ENCODE measurements around the gene DOCK4.

Gene DOCK4

GRCh38 chr7:111729483-111729882 is 476.7 kb downstream of the DOCK4 start:
- Histone ChIP-seq H3K27me3 (ENCODE audit: insufficient read depth, low read length, poor library complexity, severe bottlenecking) (no peaks in the 10 kb centered on the region), H3K4me1 (ENCODE audit: insufficient read depth, low read length, poor library complexity, severe bottlenecking) (no peaks in the 10 kb centered on the region), H2AFZ (ENCODE audit: low read length) (no peak overlapping the region), H4K20me1 (ENCODE audit: insufficient read depth, low read length, poor library complexity, severe bottlenecking) (no peaks in the 10 kb centered on the region), H3K9me3 (ENCODE audit: insufficient read depth, low read depth, low read length) (no peaks in the 10 kb centered on the region), H3K9ac (ENCODE audit: low read depth, low read length, poor library complexity, severe bottlenecking) (no peak overlapping the region), H3K4me3 (ENCODE audit: low read length, poor library complexity, severe bottlenecking) (no peak overlapping the region), H3K79me2 (ENCODE audit: insufficient read depth, low read length) (no peaks in the 10 kb centered on the region), H3K36me3 (ENCODE audit: insufficient read depth, low read length) (no peaks in the 10 kb centered on the region), H3K4me2 (ENCODE audit: low read depth, low read length, poor library complexity, severe bottlenecking) (no peak overlapping the region), H3F3A (ENCODE audit: low read depth) (no peaks in the 10 kb centered on the region), H3K9me2 (replicated peaks; ENCODE audit: low read depth, low read length) (no peaks in the 10 kb centered on the region)
- no peak for TF ChIP-seq CTCF (conservative IDR thresholded peaks at IDR 0.05; ENCODE audit: low read length)
- TF ChIP-seq EZH2phosphoT487 (IDR thresholded peaks at IDR 0.05; ENCODE audit: borderline replicate concordance), result no peak

DNA sequence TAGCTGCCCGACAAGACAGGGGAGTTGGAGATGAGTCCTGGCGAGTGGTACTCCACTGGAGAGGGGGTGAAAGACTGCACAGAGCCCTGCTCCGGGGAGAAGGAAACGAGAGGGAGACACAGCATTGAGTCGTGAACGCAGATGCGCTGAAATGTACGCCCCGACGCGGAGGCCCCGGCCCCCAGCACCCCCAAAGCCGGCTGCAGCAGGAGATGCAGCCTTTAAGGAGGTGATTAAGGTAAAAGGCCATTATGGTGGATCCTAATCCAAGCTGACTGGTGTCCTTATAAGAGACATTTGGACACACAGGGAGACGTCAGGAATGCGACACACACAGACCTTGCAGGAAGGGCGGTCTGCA is 477.6 kb downstream of the DOCK4 start:
- Histone ChIP-seq H3K4me3 (ENCODE audit: low read length, poor library complexity, severe bottlenecking) (no peak overlapping the region), H2AFZ (ENCODE audit: low read length) (no peak overlapping the region), H3K27me3 (ENCODE audit: insufficient read depth, low read length, poor library complexity, severe bottlenecking) (no peaks in the 10 kb centered on the region), H3F3A (ENCODE audit: low read depth) (no peaks in the 10 kb centered on the region), H3K9ac (ENCODE audit: low read depth, low read length, poor library complexity, severe bottlenecking) (no peak overlapping the region), H3K79me2 (ENCODE audit: insufficient read depth, low read length) (no peaks in the 10 kb centered on the region), H3K4me1 (ENCODE audit: insufficient read depth, low read length, poor library complexity, severe bottlenecking) (no peaks in the 10 kb centered on the region), H3K9me3 (ENCODE audit: insufficient read depth, low read depth, low read length) (no peaks in the 10 kb centered on the region), H3K4me2 (ENCODE audit: low read depth, low read length, poor library complexity, severe bottlenecking) (no peak overlapping the region), H4K20me1 (ENCODE audit: insufficient read depth, low read length, poor library complexity, severe bottlenecking) (no peaks in the 10 kb centered on the region), H3K9me2 (replicated peaks; ENCODE audit: low read depth, low read length) (no peaks in the 10 kb centered on the region), H3K36me3 (ENCODE audit: insufficient read depth, low read length) (no peaks in the 10 kb centered on the region)
- TF ChIP-seq CTCF (conservative IDR thresholded peaks at IDR 0.05; ENCODE audit: low read length) (no peak), EZH2phosphoT487 (IDR thresholded peaks at IDR 0.05; ENCODE audit: borderline replicate concordance) (no peak)

DNA sequence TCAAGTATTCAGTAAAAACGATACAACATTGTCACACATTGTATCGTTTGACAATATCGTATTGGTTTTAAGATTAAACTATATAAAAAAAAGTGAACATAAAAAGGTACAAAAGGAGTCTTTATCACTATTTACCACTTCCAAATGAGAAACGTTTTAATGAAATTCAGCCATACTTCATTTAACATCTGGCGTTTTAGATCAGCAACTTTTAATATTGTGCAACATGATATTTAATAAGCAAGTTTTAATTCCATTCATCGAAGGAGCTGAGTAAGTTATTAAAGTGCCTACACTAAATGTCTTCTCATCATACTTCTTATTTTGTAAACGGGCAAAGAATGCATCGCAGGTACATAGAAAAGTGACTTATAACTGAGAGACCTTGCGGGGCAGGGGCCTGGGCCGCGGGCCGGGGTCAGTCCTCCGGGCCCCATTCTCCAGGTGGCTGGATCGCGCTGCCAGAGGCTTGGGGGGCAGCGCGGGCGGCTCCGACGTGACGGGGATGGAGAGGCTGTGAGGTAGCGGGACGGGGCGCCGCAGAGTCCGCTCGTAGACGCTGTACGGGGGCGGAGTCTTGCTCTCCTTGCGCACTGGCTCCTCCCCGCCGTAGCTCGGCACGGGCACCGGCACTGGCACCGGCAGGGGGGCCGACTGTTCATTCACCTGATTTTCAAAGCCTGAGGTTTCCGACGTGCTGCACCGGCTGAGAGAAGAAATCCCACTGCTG is 478.1 kb downstream of the DOCK4 start:
- TF ChIP-seq EZH2phosphoT487 (IDR thresholded peaks at IDR 0.05; ENCODE audit: borderline replicate concordance) (no peak), CTCF (conservative IDR thresholded peaks at IDR 0.05; ENCODE audit: low read length) (no peak)
- no peaks in the 10 kb centered on the region for H3F3A ChIP-seq (ENCODE audit: low read depth)
- H2AFZ ChIP-seq (ENCODE audit: low read length), result no peak overlapping the region
- H3K36me3 ChIP-seq (ENCODE audit: insufficient read depth, low read length), result no peaks in the 10 kb centered on the region
- H3K27me3 ChIP-seq (ENCODE audit: insufficient read depth, low read length, poor library complexity, severe bottlenecking), result no peaks in the 10 kb centered on the region
- no peak overlapping the region for H3K4me3 ChIP-seq (ENCODE audit: low read length, poor library complexity, severe bottlenecking)
- H3K9me2 ChIP-seq (replicated peaks; ENCODE audit: low read depth, low read length), result no peaks in the 10 kb centered on the region
- no peak overlapping the region for H3K9ac ChIP-seq (ENCODE audit: low read depth, low read length, poor library complexity, severe bottlenecking)
- no peak overlapping the region for H3K4me2 ChIP-seq (ENCODE audit: low read depth, low read length, poor library complexity, severe bottlenecking)
- H3K9me3 ChIP-seq (ENCODE audit: insufficient read depth, low read depth, low read length), result no peaks in the 10 kb centered on the region
- no peaks in the 10 kb centered on the region for H3K79me2 ChIP-seq (ENCODE audit: insufficient read depth, low read length)
- no peaks in the 10 kb centered on the region for H3K4me1 ChIP-seq (ENCODE audit: insufficient read depth, low read length, poor library complexity, severe bottlenecking)
- H4K20me1 ChIP-seq (ENCODE audit: insufficient read depth, low read length, poor library complexity, severe bottlenecking), result no peaks in the 10 kb centered on the region
